Glutamatergic neuron (in vitro differentiated cells): ENCODE results near the gene BABAM1. TPM values are rescaled to one million over a fixed set of nuclear protein-coding genes. Genes with fewer than 3 reads are reported as not detected.

Experiments
- DNase-seq: peaks from one replicate; pipeline ENCODE4 v3.0.0; 2022
- H3K27ac Mint-ChIP-seq: one replicate; pipeline ENCODE4 v1.8.0; 2020; ENCODE audit warnings: mild to moderate bottlenecking, mixed read lengths, inconsistent platforms; ENCODE audit not compliant: unreplicated experiment
- H3K27me3 Mint-ChIP-seq: one replicate; pipeline ENCODE4 v1.8.0; 2020; ENCODE audit warnings: mild to moderate bottlenecking, moderate library complexity, mixed read lengths, inconsistent platforms; ENCODE audit not compliant: unreplicated experiment
- H3K36me3 Mint-ChIP-seq: one replicate; pipeline ENCODE4 v1.8.0; 2020; ENCODE audit warnings: mild to moderate bottlenecking, mixed read lengths, inconsistent platforms; ENCODE audit not compliant: unreplicated experiment
- H3K4me1 Mint-ChIP-seq: one replicate; pipeline ENCODE4 v1.8.0; 2020; ENCODE audit warnings: mild to moderate bottlenecking, low read depth, mixed read lengths, inconsistent platforms; ENCODE audit not compliant: unreplicated experiment
- H3K4me3 Mint-ChIP-seq: one replicate; pipeline ENCODE4 v1.8.0; 2020; ENCODE audit warnings: mild to moderate bottlenecking, mixed read lengths, inconsistent platforms; ENCODE audit not compliant: unreplicated experiment
- H3K9me3 Mint-ChIP-seq: one replicate; pipeline ENCODE4 v1.8.0; 2020; ENCODE audit warnings: mild to moderate bottlenecking, moderate library complexity, mixed read lengths, inconsistent platforms; ENCODE audit not compliant: unreplicated experiment
- CTCF ChIP-seq: fragments of 200-600 bp; sonication (generic); IDR thresholded peaks from one replicate; pipeline ENCODE4 v1.5.0; 2021; ENCODE audit not compliant: partially characterized antibody, unreplicated experiment
- total RNA-seq: library from RNA; stranded (reverse); fragmentation: NEBNext Ultra II Directional; extraction: Animal tissue kit (Norgen Biotek cat#: 25700); gene quantifications from one replicate; pipeline ENCODE4 v1.2.1, GENCODE V29; 2021; ENCODE audit not compliant: unreplicated experiment

The BABAM1 gene
- total RNA-seq, 1 donor from 2014 or later: 85.7 TPM

- Mint-ChIP-seq H3K27me3 (peaks cover 6% of the 10 kb centered on the region), H3K4me1 (peaks cover 14% of the 10 kb centered on the region), H3K9me3 (peaks cover 4% of the 10 kb centered on the region), H3K27ac (no peak overlapping the region), H3K36me3 (no peaks in the 10 kb centered on the region), H3K4me3 (no peak overlapping the region)
- DNase-seq: no peak
- no peak for TF ChIP-seq CTCF
These were observed 45.2 kb downstream of the BABAM1 start for GRCh38 chr19:17312189-17313113.

- H3K36me3 Mint-ChIP-seq: no peaks in the 10 kb centered on the region
These were observed 46.9 kb downstream of the BABAM1 start for GRCh38 chr19:17314007-17314593.

DNA sequence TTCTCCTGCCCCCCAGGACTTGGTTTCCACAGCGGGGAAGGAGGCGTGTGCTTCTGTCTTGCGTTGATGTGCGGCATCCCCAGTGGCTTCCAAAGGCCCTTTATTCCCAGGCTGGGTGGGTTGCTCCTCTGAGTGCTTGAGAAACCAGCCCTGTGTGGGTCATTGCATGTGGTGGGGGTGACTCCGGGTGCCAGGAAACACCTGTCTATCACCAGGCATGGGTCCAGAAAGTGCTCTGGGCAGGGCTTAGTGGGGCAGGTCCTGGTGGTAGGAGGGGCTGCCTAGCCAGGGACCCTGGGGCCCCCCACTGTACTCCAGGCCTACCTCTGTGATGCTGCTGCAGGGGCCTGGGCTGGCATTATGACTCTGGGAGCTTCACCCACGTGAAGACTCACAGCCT lies 51.7 kb downstream of the BABAM1 start:
- TF ChIP-seq CTCF: no peak
- Mint-ChIP-seq H3K27ac (no peak overlapping the region), H3K27me3 (peaks cover 7% of the 10 kb centered on the region), H3K9me3 (peaks cover 7% of the 10 kb centered on the region), H3K4me3 (no peak overlapping the region), H3K36me3 (no peaks in the 10 kb centered on the region), H3K4me1 (peaks cover 13% of the 10 kb centered on the region)
- no peak for DNase-seq

More at GRCh38 chr19:17314007-17314593, 46.9 kb downstream of the BABAM1 start:
- Mint-ChIP-seq H3K4me3 (no peak overlapping the region), H3K27me3 (peaks cover 4% of the 10 kb centered on the region), H3K9me3 (peaks cover 2% of the 10 kb centered on the region), H3K27ac (no peak overlapping the region), H3K4me1 (peaks cover 8% of the 10 kb centered on the region)
- DNase-seq: no peak
- TF ChIP-seq CTCF: no peak

DNA sequence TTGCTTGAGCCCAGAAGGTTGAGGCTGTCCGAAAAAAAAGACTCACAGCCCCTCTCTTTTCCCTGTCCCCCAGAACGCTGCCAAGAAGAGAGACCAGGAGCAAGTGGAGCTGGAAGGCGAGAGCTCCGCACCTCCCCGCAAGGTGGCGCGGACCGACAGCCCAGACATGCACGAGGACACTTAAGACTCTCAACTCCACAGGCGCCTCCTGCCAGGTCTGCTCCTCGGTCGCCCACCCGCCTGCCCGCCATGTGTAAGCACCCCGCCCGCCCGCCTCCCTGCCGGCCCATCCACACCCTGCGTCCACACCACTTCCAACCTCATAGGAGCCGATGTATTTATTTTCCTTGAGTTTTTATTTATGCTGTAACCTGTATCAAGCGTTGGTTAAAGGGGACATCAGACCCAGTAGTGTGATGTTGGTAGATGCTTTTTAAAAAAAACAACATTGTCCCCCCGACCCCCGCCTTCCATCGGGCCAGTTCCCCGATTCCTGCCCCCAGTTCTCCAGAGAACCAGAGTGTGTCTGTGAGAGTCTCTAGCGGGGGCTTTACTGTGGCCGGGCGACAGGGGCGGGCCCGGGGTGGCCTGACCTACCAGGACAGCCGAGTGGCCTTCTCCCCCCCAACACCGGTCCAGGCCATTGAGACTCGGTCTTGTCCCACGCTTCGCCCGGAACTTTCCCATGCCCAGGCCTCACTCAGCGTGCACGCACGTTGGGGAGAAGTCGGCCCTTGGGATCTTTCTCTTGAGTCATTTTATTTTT lies 52.4 kb downstream of the BABAM1 start:
- Mint-ChIP-seq H3K4me3 (no peak overlapping the region), H3K27ac (no peak overlapping the region), H3K27me3 (peaks cover 7% of the 10 kb centered on the region), H3K36me3 (no peaks in the 10 kb centered on the region), H3K9me3 (peaks cover 7% of the 10 kb centered on the region), H3K4me1 (peaks cover 13% of the 10 kb centered on the region)
- TF ChIP-seq CTCF: no peak
- DNase-seq: no peak
